A204.1 (cell line): ENCODE results near the gene PLIN3.
"Not testable (repeated sequence)": the region's sequence is repeated elsewhere in the genome, so short reads cannot be mapped to it uniquely, and the experiment has no call there.

ENCODE experiments used
- FAIRE-seq: peaks from 2 replicates; lab custom pipeline; 2012; peaks lifted over from hg19 to GRCh38; lab: Jason Lieb, UNC

The PLIN3 gene

GRCh38 chr19:4811328-4812131 lies 55.9 kb downstream of the PLIN3 start:
- no peak for FAIRE-seq

DNA sequence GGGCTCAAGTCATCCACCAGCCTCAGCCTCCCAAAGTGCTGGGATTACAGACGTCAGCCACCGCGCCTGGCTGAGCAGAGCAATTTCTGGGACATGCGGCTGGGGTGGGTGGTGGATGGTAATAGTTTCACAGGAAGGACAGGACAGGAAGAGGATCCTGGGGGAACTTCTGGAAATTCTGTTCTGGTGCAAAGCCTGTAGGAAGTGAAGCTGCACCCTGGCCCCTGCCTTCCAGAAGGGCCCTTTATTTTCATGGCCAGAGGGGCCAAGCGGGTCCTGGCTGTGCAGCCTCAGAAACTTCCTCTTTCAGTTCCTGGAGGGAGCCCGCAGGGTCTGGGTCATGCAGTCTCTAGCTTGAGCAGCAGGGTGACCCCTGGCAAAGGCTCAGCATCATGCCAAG lies 60.3 kb downstream of the PLIN3 start:
- no peak for FAIRE-seq

- FAIRE-seq = no peak
Observed at GRCh38 chr19:4806384-4806783, 61.1 kb downstream of the PLIN3 start.

DNA sequence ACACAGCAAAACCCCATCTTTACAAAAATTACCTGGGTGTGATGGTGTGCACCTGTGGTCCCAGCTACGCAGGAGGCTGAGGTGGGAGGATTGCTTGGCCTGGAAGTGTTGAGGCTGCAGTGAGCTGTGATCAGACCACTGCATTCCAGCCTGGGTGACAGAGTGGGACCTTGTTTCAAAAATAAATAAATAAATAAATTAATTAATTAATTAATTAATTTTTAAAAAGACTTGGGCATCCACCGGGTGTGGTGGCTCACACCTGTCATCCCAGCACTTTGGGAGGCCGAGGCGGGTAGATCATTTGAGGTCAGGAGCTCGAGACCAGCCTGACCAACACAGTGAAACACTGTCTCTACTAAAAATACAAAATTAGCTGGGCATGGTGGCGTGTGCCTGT lies 62.3 kb downstream of the PLIN3 start:
- FAIRE-seq = not testable (repeated sequence)

DNA sequence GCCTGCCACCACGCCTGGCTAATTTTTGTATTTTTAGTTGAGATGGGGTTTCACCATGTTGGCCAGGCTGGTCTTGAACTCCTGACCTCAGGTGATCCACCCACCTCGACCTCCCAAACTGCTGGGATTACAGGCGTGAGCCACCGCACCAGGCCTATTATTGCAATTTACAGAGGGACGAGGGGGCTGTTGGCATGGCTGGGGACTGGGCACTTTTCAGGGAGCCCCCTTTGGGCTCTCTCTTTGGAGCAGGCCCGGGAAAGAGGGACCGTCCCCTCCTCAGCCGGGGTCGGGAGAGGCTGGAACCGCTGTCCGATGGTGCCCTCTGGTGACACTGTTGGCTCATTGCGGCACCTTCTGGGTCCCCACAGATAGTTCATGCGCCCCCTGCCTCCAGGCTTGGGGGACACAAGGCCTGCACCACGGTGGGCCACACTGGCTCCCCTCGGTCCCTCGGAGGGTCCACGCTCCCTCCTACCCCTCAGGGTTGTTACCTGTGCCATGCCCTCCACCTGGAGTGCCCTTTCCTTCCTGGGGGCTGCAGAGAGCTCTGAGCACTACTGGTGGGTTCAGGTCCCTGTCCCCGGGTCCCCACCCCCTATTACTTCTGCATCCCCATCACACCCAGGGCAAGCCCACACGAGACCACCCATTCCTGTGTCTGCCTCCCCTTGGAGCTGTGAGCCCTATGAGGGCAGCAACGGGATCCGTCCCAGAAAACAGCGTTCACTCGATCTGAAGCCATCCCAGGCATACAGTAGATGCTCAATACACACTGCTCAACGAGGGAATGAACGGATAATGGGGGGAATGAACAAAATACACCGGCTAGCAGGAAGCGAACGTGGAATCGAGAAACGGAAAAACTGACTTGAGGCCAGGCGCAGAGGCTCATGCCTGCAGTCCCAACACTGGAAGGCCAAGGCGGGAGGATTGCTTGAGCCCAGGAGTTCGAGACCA lies 63.5 kb downstream of the PLIN3 start:
- FAIRE-seq = no peak

- FAIRE-seq = no peak
Observed at GRCh38 chr19:4802711-4803110, 64.8 kb downstream of the PLIN3 start.

DNA sequence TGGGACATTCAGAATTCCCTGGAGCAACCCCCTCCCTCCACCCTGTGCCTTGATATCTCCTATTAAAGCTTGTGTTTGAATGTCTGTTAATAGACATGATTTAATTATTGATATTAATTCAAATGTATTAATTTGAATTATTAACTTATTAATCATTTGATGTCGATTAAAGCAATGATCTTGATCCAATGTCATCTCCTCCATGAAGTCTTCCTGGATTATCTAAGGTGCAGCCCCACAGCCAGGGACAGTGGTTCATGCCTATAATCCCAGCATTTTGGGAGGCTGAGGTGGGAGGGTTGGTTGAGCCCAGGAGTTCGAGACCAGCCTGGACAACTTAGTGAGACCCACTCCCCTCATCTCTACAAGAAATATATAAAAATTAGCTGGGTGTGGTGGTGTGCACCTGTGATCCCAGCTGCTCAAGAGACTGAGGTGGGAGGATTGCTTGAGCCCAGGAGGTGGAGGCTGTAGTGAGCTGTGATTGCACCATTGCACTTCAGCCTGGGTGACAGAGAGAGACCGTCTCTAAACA lies 66.3 kb downstream of the PLIN3 start:
- no peak for FAIRE-seq

GRCh38 chr19:4800591-4801081 lies 66.8 kb downstream of the PLIN3 start:
- FAIRE-seq = no peak

GRCh38 chr19:4795400-4795799 lies 72.1 kb downstream of the PLIN3 start:
- FAIRE-seq = no peak

GRCh38 chr19:4794971-4795370 lies 72.5 kb downstream of the PLIN3 start:
- FAIRE-seq = no peak

- FAIRE-seq = not testable (repeated sequence)
Observed at GRCh38 chr19:4793278-4793677, 74.2 kb downstream of the PLIN3 start.

- not testable (repeated sequence) for FAIRE-seq
Observed at GRCh38 chr19:4792866-4793195, 74.6 kb downstream of the PLIN3 start.

- not testable (repeated sequence) for FAIRE-seq
Observed at GRCh38 chr19:4792019-4792865, 75.2 kb downstream of the PLIN3 start.

DNA sequence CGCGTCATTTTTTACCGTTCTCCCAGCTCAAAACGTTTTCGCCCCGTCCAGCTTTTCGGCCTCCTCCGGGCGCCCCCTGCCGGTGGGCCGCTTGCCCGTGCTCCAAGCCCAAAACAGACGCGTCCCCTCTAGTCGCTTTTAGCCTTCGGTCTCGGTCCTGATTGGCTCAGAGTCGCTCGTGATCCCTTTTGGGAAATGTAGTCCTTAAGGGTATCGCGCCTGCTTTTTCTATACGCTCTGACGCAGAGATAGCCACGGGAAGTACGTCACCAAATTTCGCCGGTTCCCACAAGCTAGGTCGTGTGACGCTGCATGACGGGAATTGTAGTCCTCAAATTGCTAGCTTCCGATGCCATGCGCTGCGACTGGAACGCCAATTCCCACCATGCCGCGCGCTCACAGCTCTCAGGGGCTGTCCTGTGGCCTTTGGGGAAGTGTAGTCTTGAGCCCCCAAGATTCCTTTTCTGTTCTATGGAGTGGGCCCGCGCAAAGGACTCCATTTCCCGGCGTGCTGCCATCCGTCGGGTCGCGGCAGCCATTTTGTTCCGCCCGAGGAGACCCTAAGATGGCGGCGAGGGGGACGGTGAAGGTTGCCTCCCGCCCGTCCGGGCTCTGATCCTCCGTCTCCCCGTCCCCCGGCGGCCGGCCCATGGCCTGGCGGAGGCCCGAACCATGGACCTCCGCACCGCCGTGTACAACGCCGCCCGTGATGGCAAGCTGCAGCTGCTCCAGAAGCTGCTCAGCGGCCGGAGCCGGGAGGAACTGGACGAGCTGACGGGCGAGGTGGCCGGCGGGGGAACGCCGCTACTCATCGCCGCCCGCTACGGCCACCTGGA lies 76.1 kb downstream of the PLIN3 start, which contains the start of gene FEM1A:
Gene FEM1A (plus strand): TSS at position 552 of the 836 bp plus-strand sequence. CDS start 121 bp downstream, at position 673.
- peak; percentile 99 for FAIRE-seq
